Stimulated activated CD8-positive, alpha-beta memory T cell treated with anti-CD3 and anti-CD28 coated beads, Interleukin-12 subunit alpha, Interleukin-12 subunit beta, amount 100 ng/mL, for 24 hours (primary cell): ENCODE measurements around the gene YTHDF1.
A peak's percentile ranks its signal among the peaks of the same experiment; 100 is the strongest.

ENCODE experiments used
- DNase-seq: peaks from one replicate; pipeline ENCODE4 v3.0.0-alpha.2; 2020; ENCODE audit errors: extremely low read depth

The YTHDF1 gene

GRCh38 chr20:63185215-63185796 lies 30.6 kb downstream of the YTHDF1 start:
- DNase-seq = no peak

- DNase-seq = no peak
These were observed 32.3 kb downstream of the YTHDF1 start for GRCh38 chr20:63183422-63184146.

GRCh38 chr20:63182946-63183415 lies 33.0 kb downstream of the YTHDF1 start:
- no peak for DNase-seq

GRCh38 chr20:63182425-63182824 lies 33.5 kb downstream of the YTHDF1 start:
- DNase-seq = no peak

GRCh38 chr20:63181226-63181625 lies 34.7 kb downstream of the YTHDF1 start:
- no peak for DNase-seq

GRCh38 chr20:63180569-63181185 lies 35.3 kb downstream of the YTHDF1 start:
- no peak for DNase-seq

GRCh38 chr20:63179687-63180568 lies 36.0 kb downstream of the YTHDF1 start:
- DNase-seq = no peak

- DNase-seq = peak; percentile 42
These were observed 36.8 kb downstream of the YTHDF1 start for GRCh38 chr20:63178889-63179686.

- DNase-seq = no peak
These were observed 37.5 kb downstream of the YTHDF1 start for GRCh38 chr20:63178446-63178820.

GRCh38 chr20:63177785-63178445 lies 38.0 kb downstream of the YTHDF1 start:
- no peak for DNase-seq

- DNase-seq = no peak
These were observed 38.7 kb downstream of the YTHDF1 start for GRCh38 chr20:63177134-63177784.

- DNase-seq = no peak
These were observed 39.4 kb downstream of the YTHDF1 start for GRCh38 chr20:63176427-63177133.

GRCh38 chr20:63176034-63176426 lies 39.9 kb downstream of the YTHDF1 start:
- no peak for DNase-seq

GRCh38 chr20:63175038-63175895 lies 40.7 kb downstream of the YTHDF1 start:
- no peak for DNase-seq

GRCh38 chr20:63174309-63175037 lies 41.5 kb downstream of the YTHDF1 start:
- no peak for DNase-seq

- no peak for DNase-seq
These were observed 42.3 kb downstream of the YTHDF1 start for GRCh38 chr20:63173552-63174191.

- DNase-seq = no peak
These were observed 43.2 kb downstream of the YTHDF1 start for GRCh38 chr20:63172726-63173125.
